Caco-2 (cell line): ENCODE results near the gene GAREM1. TPM values are rescaled to one million over a fixed set of nuclear protein-coding genes. Genes with fewer than 3 reads are reported as not detected.

Experiments used
- BruUV-seq: library from RNA; stranded (reverse); fragments of 400-500 nt; replicated peaks from 2 replicates; lab custom pipeline; 2021; lab: Mats Ljungman, UMichigan
- CTCF ChIA-PET: fragments of 300-600 bp; sonication (Branson Sonifier 250); formaldehyde crosslinking; loops from one replicate; lab custom pipeline; 2022; ENCODE audit warnings: antibody characterized with exemption; lab: Charles Lee
- POLR2A ChIA-PET: fragments of 300-600 bp; sonication (Branson Sonifier 250); formaldehyde crosslinking; loops from one replicate; lab custom pipeline; 2022; ENCODE audit warnings: antibody characterized with exemption; lab: Charles Lee
- DNase-seq, 2 experiments: peaks; one replicate each; pipeline versions ENCODE4 v3.0.0 to v3.0.0-alpha.2; 2020 to 2022
- H3K27me3 ChIP-seq: replicated peaks from 2 replicates; pipeline ENCODE4 v1.6.0; 2011; ENCODE audit warnings: low read length; ENCODE audit not compliant: control insufficient read depth, insufficient read depth
- H3K36me3 ChIP-seq: 2 replicates; pipeline ENCODE4 v1.5.1; 2011; ENCODE audit warnings: low read length; ENCODE audit not compliant: control insufficient read depth, insufficient read depth
- H3K4me1 ChIP-seq: fragments of 250-450 bp; sonication (Bioruptor Pico); 2 replicates; pipeline ENCODE4 v1.5.1; 2020; ENCODE audit warnings: mild to moderate bottlenecking
- H3K4me3 ChIP-seq: 2 replicates; pipeline ENCODE4 v1.5.1; 2011; ENCODE audit warnings: low read depth, mild to moderate bottlenecking, control low read depth, low read length
- H3K9me3 ChIP-seq: fragments of 250-450 bp; sonication (Bioruptor Pico); 2 replicates; pipeline ENCODE4 v1.5.1; 2020; ENCODE audit warnings: mild to moderate bottlenecking, moderate library complexity
- H3K27ac Mint-ChIP-seq: one replicate; pipeline ENCODE4 v1.8.0; 2022; ENCODE audit warnings: mixed read lengths; ENCODE audit not compliant: unreplicated experiment
- H3K27me3 Mint-ChIP-seq: one replicate; pipeline ENCODE4 v1.8.0; 2022; ENCODE audit warnings: mixed read lengths; ENCODE audit not compliant: insufficient read depth, unreplicated experiment
- H3K36me3 Mint-ChIP-seq: one replicate; pipeline ENCODE4 v1.8.0; 2022; ENCODE audit warnings: mild to moderate bottlenecking, mixed read lengths; ENCODE audit not compliant: insufficient read depth, unreplicated experiment
- H3K4me1 Mint-ChIP-seq: one replicate; pipeline ENCODE4 v1.8.0; 2022; ENCODE audit warnings: low read depth, mixed read lengths; ENCODE audit not compliant: unreplicated experiment
- H3K4me3 Mint-ChIP-seq: one replicate; pipeline ENCODE4 v1.8.0; 2022; ENCODE audit warnings: mild to moderate bottlenecking, moderate library complexity, mixed read lengths; ENCODE audit not compliant: unreplicated experiment
- H3K9me3 Mint-ChIP-seq: one replicate; pipeline ENCODE4 v1.8.0; 2022; ENCODE audit warnings: mixed read lengths; ENCODE audit not compliant: unreplicated experiment
- intact Hi-C: fragments of 100-400 bp; cut with micrococcal nuclease; formaldehyde crosslinking; loops from one replicate; pipeline ENCODE4 v1.10.0; 2022; ENCODE audit not compliant: unreplicated experiment
- total RNA-seq: library from RNA; stranded (reverse); gene quantifications from 2 replicates; pipeline ENCODE4 v1.2.3, GENCODE V29; 2022
- TF ChIP-seq, protein P1 (sequence below), 2 experiments: fragments of 200-600 bp in 1 of 2; IDR thresholded peaks; 1 replicate in 1 of 2; 2 replicates in 1 of 2; pipeline versions ENCODE4 v1.5.1 to v1.8.0; 2011 to 2022; ENCODE audit warnings: antibody characterized with exemption in 1 of 2, control low read depth in 1 of 2, inconsistent platforms in 1 of 2, low read depth in 1 of 2, low read length in 1 of 2, mild to moderate bottlenecking in 1 of 2, moderate library complexity in 1 of 2; ENCODE audit not compliant: insufficient read depth in 1 of 2, severe bottlenecking in 1 of 2, unreplicated experiment in 1 of 2

Gene GAREM1
- total RNA-seq, 1 experiment from 2014 or later, result 0.50 TPM

DNA sequence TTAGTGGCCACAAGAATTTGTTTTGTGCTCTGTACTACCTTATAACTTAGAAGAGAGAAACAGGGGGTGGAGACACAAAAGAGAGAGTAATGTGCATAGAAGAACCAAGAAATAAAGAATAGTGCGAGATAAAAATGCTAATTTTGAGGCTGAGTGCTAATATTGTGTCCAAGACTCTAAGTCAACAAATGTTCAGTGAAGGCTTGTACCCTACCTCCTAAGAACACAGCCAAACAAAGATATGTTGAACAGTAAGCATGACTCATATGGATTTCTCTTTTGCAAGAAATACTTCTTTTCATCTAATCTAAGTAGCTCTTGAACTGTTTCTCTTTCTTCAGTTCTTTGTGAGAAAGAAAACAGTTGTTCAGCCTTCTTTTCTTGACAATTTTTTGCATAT lies 45.2 kb downstream of the GAREM1 start:
- intact Hi-C loops, result no loop called here
- no peaks in the 10 kb centered on the region for H3K27me3 Mint-ChIP-seq
- H3K4me1 Mint-ChIP-seq, result no peaks in the 10 kb centered on the region
- no peak for DNase-seq
- H3K9me3 ChIP-seq, result no peaks in the 10 kb centered on the region
- CTCF ChIA-PET, result no interaction called here
- BruUV-seq, result no TSS peak
- H3K36me3 Mint-ChIP-seq, result no peaks in the 10 kb centered on the region
- no peak overlapping the region for H3K4me3 Mint-ChIP-seq
- no peaks in the 10 kb centered on the region for H3K9me3 Mint-ChIP-seq
- no peaks in the 10 kb centered on the region for H3K36me3 ChIP-seq
- no peaks in the 10 kb centered on the region for H3K27me3 ChIP-seq
- no peak overlapping the region for H3K27ac Mint-ChIP-seq
- no peak overlapping the region for H3K4me3 ChIP-seq
- H3K4me1 ChIP-seq, result no peaks in the 10 kb centered on the region
- TF ChIP-seq, protein P1, sequence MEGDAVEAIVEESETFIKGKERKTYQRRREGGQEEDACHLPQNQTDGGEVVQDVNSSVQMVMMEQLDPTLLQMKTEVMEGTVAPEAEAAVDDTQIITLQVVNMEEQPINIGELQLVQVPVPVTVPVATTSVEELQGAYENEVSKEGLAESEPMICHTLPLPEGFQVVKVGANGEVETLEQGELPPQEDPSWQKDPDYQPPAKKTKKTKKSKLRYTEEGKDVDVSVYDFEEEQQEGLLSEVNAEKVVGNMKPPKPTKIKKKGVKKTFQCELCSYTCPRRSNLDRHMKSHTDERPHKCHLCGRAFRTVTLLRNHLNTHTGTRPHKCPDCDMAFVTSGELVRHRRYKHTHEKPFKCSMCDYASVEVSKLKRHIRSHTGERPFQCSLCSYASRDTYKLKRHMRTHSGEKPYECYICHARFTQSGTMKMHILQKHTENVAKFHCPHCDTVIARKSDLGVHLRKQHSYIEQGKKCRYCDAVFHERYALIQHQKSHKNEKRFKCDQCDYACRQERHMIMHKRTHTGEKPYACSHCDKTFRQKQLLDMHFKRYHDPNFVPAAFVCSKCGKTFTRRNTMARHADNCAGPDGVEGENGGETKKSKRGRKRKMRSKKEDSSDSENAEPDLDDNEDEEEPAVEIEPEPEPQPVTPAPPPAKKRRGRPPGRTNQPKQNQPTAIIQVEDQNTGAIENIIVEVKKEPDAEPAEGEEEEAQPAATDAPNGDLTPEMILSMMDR (IDR thresholded peaks at IDR 0.05; ENCODE audit: insufficient read depth in 1 of 2, low read depth in 1 of 2, low read length in 1 of 2, severe bottlenecking in 1 of 2, unreplicated experiment in 1 of 2), result no peak
- POLR2A ChIA-PET, result no interaction called here

GRCh38 chr18:32424696-32425095 lies 46.0 kb downstream of the GAREM1 start:
- no peaks in the 10 kb centered on the region for H3K4me1 ChIP-seq
- Mint-ChIP-seq H3K4me1 (no peaks in the 10 kb centered on the region), H3K27ac (no peak overlapping the region), H3K4me3 (no peak overlapping the region), H3K27me3 (no peaks in the 10 kb centered on the region), H3K36me3 (no peaks in the 10 kb centered on the region), H3K9me3 (no peaks in the 10 kb centered on the region)
- no peak for DNase-seq
- BruUV-seq, result no TSS peak
- CTCF ChIA-PET, result no interaction called here
- TF ChIP-seq, protein P1 (IDR thresholded peaks at IDR 0.05; ENCODE audit: insufficient read depth in 1 of 2, low read depth in 1 of 2, low read length in 1 of 2, severe bottlenecking in 1 of 2, unreplicated experiment in 1 of 2), result no peak
- POLR2A ChIA-PET, result no interaction called here
- H3K27me3 ChIP-seq, result no peaks in the 10 kb centered on the region
- H3K36me3 ChIP-seq, result no peaks in the 10 kb centered on the region
- intact Hi-C loops, result no loop called here
- no peak overlapping the region for H3K4me3 ChIP-seq
- no peaks in the 10 kb centered on the region for H3K9me3 ChIP-seq

DNA sequence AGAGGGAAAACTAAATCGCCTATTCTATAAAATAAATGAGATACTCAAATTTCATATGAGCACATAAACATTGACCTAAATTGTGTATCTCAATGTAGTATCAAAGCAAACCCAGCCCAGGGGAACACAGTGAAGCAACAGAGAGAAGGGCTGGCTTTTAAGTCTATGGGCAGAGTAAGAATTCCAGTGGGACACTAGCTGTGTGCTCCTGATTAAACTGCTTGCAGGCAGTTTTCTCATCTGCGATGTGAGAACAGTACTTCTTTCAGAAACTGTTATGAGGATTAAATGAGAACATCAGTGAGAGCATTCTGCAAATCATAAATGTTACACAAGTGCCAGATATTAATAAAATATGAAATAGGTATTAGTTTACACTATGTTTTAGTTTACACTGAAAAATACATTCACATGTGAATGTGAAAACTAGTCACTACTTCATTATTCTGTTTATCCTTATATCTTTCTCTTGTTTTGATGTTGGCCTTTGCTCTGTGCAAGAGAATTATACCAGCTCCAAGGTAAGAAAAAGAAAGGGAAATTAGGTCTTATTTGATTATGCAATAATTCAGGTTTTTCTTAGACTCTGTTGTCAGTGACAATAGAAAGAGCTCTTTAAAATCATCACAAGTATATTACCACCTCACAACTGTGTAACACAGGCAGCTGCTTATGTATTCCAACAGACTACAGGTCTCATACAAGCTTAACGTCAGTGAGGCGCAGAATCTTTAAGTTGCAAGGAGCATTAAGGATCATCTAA lies 47.5 kb downstream of the GAREM1 start:
- no peaks in the 10 kb centered on the region for H3K36me3 Mint-ChIP-seq
- TF ChIP-seq, protein P1 (IDR thresholded peaks at IDR 0.05; ENCODE audit: insufficient read depth in 1 of 2, low read depth in 1 of 2, low read length in 1 of 2, severe bottlenecking in 1 of 2, unreplicated experiment in 1 of 2), result no peak
- no peaks in the 10 kb centered on the region for H3K9me3 Mint-ChIP-seq
- intact Hi-C loops, result no loop called here
- CTCF ChIA-PET, result no interaction called here
- H3K4me3 Mint-ChIP-seq, result no peak overlapping the region
- Histone ChIP-seq H3K4me1 (no peaks in the 10 kb centered on the region), H3K9me3 (no peaks in the 10 kb centered on the region), H3K36me3 (no peaks in the 10 kb centered on the region), H3K27me3 (no peaks in the 10 kb centered on the region), H3K4me3 (no peak overlapping the region)
- no peaks in the 10 kb centered on the region for H3K27me3 Mint-ChIP-seq
- no peak overlapping the region for H3K27ac Mint-ChIP-seq
- no TSS peak for BruUV-seq
- DNase-seq, result no peak
- H3K4me1 Mint-ChIP-seq, result no peaks in the 10 kb centered on the region
- POLR2A ChIA-PET, result interaction anchor here (0.7 kb wide), 1 partner anchor 48 kb away, joined by 3 read pairs; the partner anchor contains the start of gene GAREM1
